Nephron progenitor cell (in vitro differentiated cells): Measurements from ENCODE around the gene PLCG2.

ENCODE experiments used
- DNase-seq: peaks from one replicate; pipeline ENCODE4 v3.0.0; 2021
- H3K27ac Mint-ChIP-seq: 2 replicates; pipeline ENCODE4 v1.8.0; 2021; ENCODE audit warnings: mild to moderate bottlenecking, moderate library complexity, mixed read lengths
- H3K27me3 Mint-ChIP-seq: 2 replicates; pipeline ENCODE4 v1.8.0; 2021; ENCODE audit warnings: mild to moderate bottlenecking, low read depth, mixed read lengths; ENCODE audit not compliant: poor library complexity
- H3K36me3 Mint-ChIP-seq: 2 replicates; pipeline ENCODE4 v1.8.0; 2021; ENCODE audit warnings: low read depth, mixed read lengths
- H3K4me1 Mint-ChIP-seq: 2 replicates; pipeline ENCODE4 v1.8.0; 2021; ENCODE audit warnings: mixed read lengths
- H3K4me3 Mint-ChIP-seq: 2 replicates; pipeline ENCODE4 v1.8.0; 2021; ENCODE audit warnings: mild to moderate bottlenecking, moderate library complexity, mixed read lengths
- H3K9me3 Mint-ChIP-seq: 2 replicates; pipeline ENCODE4 v1.8.0; 2021; ENCODE audit warnings: mild to moderate bottlenecking, moderate library complexity, mixed read lengths
- CTCF ChIP-seq: fragments of 200-600 bp; sonication (generic); IDR thresholded peaks from 2 replicates; pipeline ENCODE4 v1.5.0; 2021; ENCODE audit warnings: antibody characterized with exemption

PLCG2 gene

GRCh38 chr16:81850197-81850944 lies 71.3 kb downstream of the PLCG2 start:
- Mint-ChIP-seq H3K27ac (peak overlapping the region; percentile 60), H3K4me1 (peaks cover 68% of the 10 kb centered on the region), H3K9me3 (peaks cover 8% of the 10 kb centered on the region), H3K36me3 (peaks cover 8% of the 10 kb centered on the region), H3K27me3 (peaks cover 12% of the 10 kb centered on the region), H3K4me3 (peak overlapping the region; percentile 37)
- DNase-seq = no peak
- TF ChIP-seq CTCF = no peak

GRCh38 chr16:81852347-81852746 lies 73.3 kb downstream of the PLCG2 start:
- H3K9me3 Mint-ChIP-seq = peaks cover 4% of the 10 kb centered on the region
- H3K36me3 Mint-ChIP-seq = no peaks in the 10 kb centered on the region
- no peak for DNase-seq
- TF ChIP-seq CTCF = no peak
- peaks cover 73% of the 10 kb centered on the region for H3K4me1 Mint-ChIP-seq
- H3K4me3 Mint-ChIP-seq = no peak overlapping the region
- no peak overlapping the region for H3K27ac Mint-ChIP-seq
- peaks cover 15% of the 10 kb centered on the region for H3K27me3 Mint-ChIP-seq

- no peak for DNase-seq
- H3K27me3 Mint-ChIP-seq = peaks cover 15% of the 10 kb centered on the region
- H3K36me3 Mint-ChIP-seq = peaks cover 10% of the 10 kb centered on the region
- no peak for TF ChIP-seq CTCF
- no peak overlapping the region for H3K4me3 Mint-ChIP-seq
- peaks cover 4% of the 10 kb centered on the region for H3K9me3 Mint-ChIP-seq
- H3K4me1 Mint-ChIP-seq = peaks cover 52% of the 10 kb centered on the region
- H3K27ac Mint-ChIP-seq = no peak overlapping the region
Observed at GRCh38 chr16:81855552-81856153, 76.6 kb downstream of the PLCG2 start.

- Mint-ChIP-seq H3K27ac (no peak overlapping the region), H3K4me3 (no peak overlapping the region), H3K36me3 (peaks cover 10% of the 10 kb centered on the region), H3K4me1 (peaks cover 50% of the 10 kb centered on the region), H3K27me3 (peaks cover 18% of the 10 kb centered on the region), H3K9me3 (peaks cover 4% of the 10 kb centered on the region)
- no peak for DNase-seq
- TF ChIP-seq CTCF = no peak
Observed at GRCh38 chr16:81860287-81861266, 81.5 kb downstream of the PLCG2 start.

GRCh38 chr16:81861503-81861902 lies 82.4 kb downstream of the PLCG2 start:
- TF ChIP-seq CTCF = no peak
- H3K27ac Mint-ChIP-seq = no peak overlapping the region
- H3K4me1 Mint-ChIP-seq = peaks cover 47% of the 10 kb centered on the region
- peaks cover 4% of the 10 kb centered on the region for H3K9me3 Mint-ChIP-seq
- no peak overlapping the region for H3K4me3 Mint-ChIP-seq
- H3K27me3 Mint-ChIP-seq = peaks cover 18% of the 10 kb centered on the region
- peaks cover 10% of the 10 kb centered on the region for H3K36me3 Mint-ChIP-seq
- no peak for DNase-seq
